Liver (tissue), 9 donors: Measurements from ENCODE around the gene KANK4. TPM values are rescaled to one million over a fixed set of nuclear protein-coding genes. Genes with fewer than 3 reads are reported as not detected.

ENCODE experiments used
- DNase-seq: peaks from one replicate; pipeline ENCODE4 v3.0.0-alpha.2; 2017; ENCODE audit warnings: low spot score
- H3K27ac ChIP-seq, 2 donors: one replicate each; pipeline ENCODE4 v1.7.0; 2013; ENCODE audit warnings: inconsistent platforms in 2 of 2, low read length in 2 of 2, control low read depth in 1 of 2, low read depth in 1 of 2, mild to moderate bottlenecking in 1 of 2
- H3K27me3 ChIP-seq, 4 donors: one replicate each; pipeline versions ENCODE4 v1.6.1 to v1.7.0; 2013; ENCODE audit warnings: low read length in 3 of 4, inconsistent platforms in 1 of 4, mild to moderate bottlenecking in 1 of 4, moderate library complexity in 1 of 4; ENCODE audit not compliant: control insufficient read depth in 4 of 4, insufficient read depth in 4 of 4
- H3K36me3 ChIP-seq, 4 donors: one replicate each; pipeline versions ENCODE4 v1.6.1 to v1.7.0; 2013; ENCODE audit warnings: low read length in 3 of 4, mild to moderate bottlenecking in 3 of 4, low read depth in 1 of 4, moderate library complexity in 1 of 4; ENCODE audit not compliant: control insufficient read depth in 4 of 4, insufficient read depth in 3 of 4
- H3K4me1 ChIP-seq, 4 donors: one replicate each; pipeline versions ENCODE4 v1.6.1 to v1.7.0; 2013; ENCODE audit warnings: low read length in 3 of 4, mild to moderate bottlenecking in 3 of 4, moderate library complexity in 1 of 4; ENCODE audit not compliant: control insufficient read depth in 4 of 4, insufficient read depth in 4 of 4
- H3K4me3 ChIP-seq, 3 donors: one replicate each; pipeline versions ENCODE4 v1.6.1 to v1.7.0; 2013; ENCODE audit warnings: low read length in 3 of 3, control low read depth in 1 of 3, low read depth in 1 of 3, mild to moderate bottlenecking in 1 of 3
- H3K9ac ChIP-seq, 2 donors: one replicate each; pipeline ENCODE4 v1.7.0; 2013; ENCODE audit warnings: low read length in 2 of 2, mild to moderate bottlenecking in 2 of 2, moderate library complexity in 2 of 2, control low read depth in 1 of 2, low read depth in 1 of 2
- H3K9me3 ChIP-seq, 4 donors: one replicate each; pipeline versions ENCODE4 v1.6.1 to v1.7.0; 2013; ENCODE audit warnings: low read length in 3 of 4; ENCODE audit not compliant: control insufficient read depth in 4 of 4
- EGR1 ChIP-seq, 2 donors: IDR thresholded peaks; 2 replicates each; pipeline ENCODE4 v1.6.1; 2016 to 2018; ENCODE audit warnings: antibody characterized with exemption in 2 of 2, low read depth in 2 of 2
- FOXA1 ChIP-seq: IDR thresholded peaks from 2 replicates; pipeline ENCODE4 v1.6.1; 2016; ENCODE audit warnings: antibody characterized with exemption
- FOXA2 ChIP-seq: IDR thresholded peaks from 2 replicates; pipeline ENCODE4 v1.6.1; 2016; ENCODE audit warnings: antibody characterized with exemption
- GABPA ChIP-seq, 2 donors: IDR thresholded peaks in 1 of 2; conservative IDR thresholded peaks in 1 of 2; 2 replicates each; pipeline ENCODE4 v1.6.1; 2016; ENCODE audit warnings: antibody characterized with exemption in 2 of 2, mild to moderate bottlenecking in 1 of 2, moderate library complexity in 1 of 2
- HNF4A ChIP-seq, 2 donors: conservative IDR thresholded peaks; 2 replicates each; pipeline ENCODE4 v1.6.1; 2016; ENCODE audit warnings: antibody characterized with exemption in 2 of 2, mild to moderate bottlenecking in 2 of 2
- HNF4G ChIP-seq: IDR thresholded peaks from 2 replicates; pipeline ENCODE4 v1.6.1; 2016; ENCODE audit warnings: antibody characterized with exemption
- JUND ChIP-seq, 2 donors: IDR thresholded peaks; 2 replicates each; pipeline ENCODE4 v1.6.1; 2016; ENCODE audit warnings: antibody characterized with exemption in 2 of 2
- NR2F2 ChIP-seq: IDR thresholded peaks from 2 replicates; pipeline ENCODE4 v1.6.1; 2016; ENCODE audit warnings: antibody characterized with exemption
- RAD21 ChIP-seq, 2 donors: IDR thresholded peaks; 2 replicates each; pipeline ENCODE4 v1.6.1; 2016; ENCODE audit warnings: antibody characterized with exemption in 2 of 2, mild to moderate bottlenecking in 2 of 2
- RXRA ChIP-seq, 2 donors: IDR thresholded peaks; 2 replicates each; pipeline ENCODE4 v1.6.1; 2017 to 2018; ENCODE audit warnings: antibody characterized with exemption in 2 of 2, mild to moderate bottlenecking in 1 of 2
- SP1 ChIP-seq: IDR thresholded peaks from 2 replicates; pipeline ENCODE4 v1.6.1; 2018; ENCODE audit warnings: antibody characterized with exemption, mild to moderate bottlenecking
- TAF1 ChIP-seq: conservative IDR thresholded peaks from 2 replicates; pipeline ENCODE4 v1.6.1; 2016; ENCODE audit warnings: antibody characterized with exemption, mild to moderate bottlenecking
- YY1 ChIP-seq: IDR thresholded peaks from 2 replicates; pipeline ENCODE4 v1.6.1; 2016; ENCODE audit warnings: antibody characterized with exemption, mild to moderate bottlenecking
- whole genome bisulfite sequencing: extraction: QIAGEN DNeasy Blood & Tissue Kit; methylation state at CpG from one replicate; pipeline ENCODE4 v1.1.7; 2013; 5-methylcytosine and 5-hydroxymethylcytosine counted together
- polyA plus RNA-seq, 2 donors: library from polyadenylated mRNA; stranded (reverse) in 1 of 2; unstranded in 1 of 2; fragments of 200-250 nt in 1 of 2; fragments of >200 nt in 1 of 2; fragmentation: Nextera tagmentation in 1 of 2; extraction: Ambion mirVana in 1 of 2; gene quantifications; one replicate each; pipeline versions ENCODE4 v1.2.1 to v1.2.3, GENCODE V29; 2013 to 2015
- total RNA-seq, 2 donors: library from RNA; depleted of rRNA; stranded (reverse); fragments of >200 nt; gene quantifications; one replicate each; pipeline ENCODE4 v1.2.3, GENCODE V29; 2014
- TF ChIP-seq, protein P1 (sequence below): fragments of 150-350 bp; IDR thresholded peaks from 2 replicates; pipeline ENCODE4 v1.5.1; 2017; ENCODE audit warnings: improper control_type of control experiment, low read depth, low read length; ENCODE audit not compliant: missing input control
- TF ChIP-seq, protein P2 (sequence below): IDR thresholded peaks from 2 replicates; pipeline ENCODE4 v1.6.1; 2016; ENCODE audit warnings: antibody characterized with exemption
- TF ChIP-seq, protein P3 (sequence below): IDR thresholded peaks from 2 replicates; pipeline ENCODE4 v1.6.1; 2016; ENCODE audit warnings: antibody characterized with exemption, mild to moderate bottlenecking
- TF ChIP-seq, protein P4 (sequence below): IDR thresholded peaks from 2 replicates; pipeline ENCODE4 v1.6.1; 2016; ENCODE audit warnings: antibody characterized with exemption
- TF ChIP-seq, protein P5 (sequence below): IDR thresholded peaks from 2 replicates; pipeline ENCODE4 v1.6.1; 2016; ENCODE audit warnings: antibody characterized with exemption
- donor health status: healthy.
- donor health status: healthy.
- donor health status: healthy.
- donor health status: healthy.
- donor health status: healthy.

Gene KANK4
- total and polyA plus RNA-seq, 4 donors, result 0.58 to 4.6 (median 1.1) TPM

DNA sequence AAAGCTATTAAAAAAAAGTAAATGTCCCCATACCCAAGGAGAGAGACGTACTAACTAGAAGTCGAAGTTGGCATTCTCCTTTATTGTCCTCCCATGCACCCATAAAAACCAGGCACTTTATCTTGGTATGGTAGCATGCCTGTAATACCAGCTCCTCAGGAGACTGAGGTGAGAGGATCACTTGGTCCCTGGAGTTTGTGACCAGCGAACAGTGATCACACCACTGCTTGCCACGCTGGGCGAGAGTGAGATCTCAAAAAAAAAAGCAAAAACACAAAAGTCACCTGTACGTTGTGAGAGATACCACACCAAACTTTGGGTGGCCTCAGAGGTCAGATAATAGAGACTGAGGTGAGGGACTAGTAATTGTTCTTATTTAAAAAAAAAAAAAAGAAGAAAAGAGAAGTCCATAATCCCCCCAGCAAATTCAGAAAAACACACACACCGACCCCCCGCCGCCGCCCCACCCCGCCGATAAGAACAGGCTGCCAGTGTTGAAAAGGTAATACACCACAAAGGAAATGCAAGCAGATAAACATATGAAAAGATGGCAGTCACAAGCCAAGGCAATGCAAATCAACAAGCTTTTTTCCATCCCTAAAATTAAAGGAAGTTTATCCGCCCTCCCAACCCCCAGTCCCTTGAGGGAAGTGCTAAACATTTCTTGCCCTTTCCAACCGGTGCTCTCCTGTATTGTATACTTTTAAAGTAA lies 121.0 kb downstream of the KANK4 start:
- no peak overlapping the region for H3K27ac ChIP-seq
- H3K4me1 ChIP-seq, result peaks cover 6 to 11% (median 7%) of the 10 kb centered on the region in 4 donors
- H3K9ac ChIP-seq, result no peak overlapping the region
- H3K36me3 ChIP-seq, result no peaks in the 10 kb centered on the region
- H3K9me3 ChIP-seq, result no peaks in the 10 kb centered on the region
- 53% methylated on average over 14 of the region's 14 CpGs for WGBS
- DNase-seq, result no peak
- H3K4me3 ChIP-seq, result no peak overlapping the region
- no peaks in the 10 kb centered on the region for H3K27me3 ChIP-seq
- TF ChIP-seq TAF1, result no peak
- TF ChIP-seq EGR1 (IDR thresholded peaks at IDR 0.05; ENCODE audit: low read depth in 2 of 2), result no peak
- no peak for TF ChIP-seq RXRA (IDR thresholded peaks at IDR 0.05)
- TF ChIP-seq FOXA2, result no peak
- TF ChIP-seq HNF4A (conservative IDR thresholded peaks at IDR 0.05), result no peak
- no peak for TF ChIP-seq YY1
- TF ChIP-seq JUND (IDR thresholded peaks at IDR 0.05), result no peak
- no peak for TF ChIP-seq HNF4G
- no peak for TF ChIP-seq RAD21 (IDR thresholded peaks at IDR 0.05)
- TF ChIP-seq SP1, result no peak
- TF ChIP-seq, protein P1, sequence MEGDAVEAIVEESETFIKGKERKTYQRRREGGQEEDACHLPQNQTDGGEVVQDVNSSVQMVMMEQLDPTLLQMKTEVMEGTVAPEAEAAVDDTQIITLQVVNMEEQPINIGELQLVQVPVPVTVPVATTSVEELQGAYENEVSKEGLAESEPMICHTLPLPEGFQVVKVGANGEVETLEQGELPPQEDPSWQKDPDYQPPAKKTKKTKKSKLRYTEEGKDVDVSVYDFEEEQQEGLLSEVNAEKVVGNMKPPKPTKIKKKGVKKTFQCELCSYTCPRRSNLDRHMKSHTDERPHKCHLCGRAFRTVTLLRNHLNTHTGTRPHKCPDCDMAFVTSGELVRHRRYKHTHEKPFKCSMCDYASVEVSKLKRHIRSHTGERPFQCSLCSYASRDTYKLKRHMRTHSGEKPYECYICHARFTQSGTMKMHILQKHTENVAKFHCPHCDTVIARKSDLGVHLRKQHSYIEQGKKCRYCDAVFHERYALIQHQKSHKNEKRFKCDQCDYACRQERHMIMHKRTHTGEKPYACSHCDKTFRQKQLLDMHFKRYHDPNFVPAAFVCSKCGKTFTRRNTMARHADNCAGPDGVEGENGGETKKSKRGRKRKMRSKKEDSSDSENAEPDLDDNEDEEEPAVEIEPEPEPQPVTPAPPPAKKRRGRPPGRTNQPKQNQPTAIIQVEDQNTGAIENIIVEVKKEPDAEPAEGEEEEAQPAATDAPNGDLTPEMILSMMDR, result no peak
- TF ChIP-seq, protein P2, sequence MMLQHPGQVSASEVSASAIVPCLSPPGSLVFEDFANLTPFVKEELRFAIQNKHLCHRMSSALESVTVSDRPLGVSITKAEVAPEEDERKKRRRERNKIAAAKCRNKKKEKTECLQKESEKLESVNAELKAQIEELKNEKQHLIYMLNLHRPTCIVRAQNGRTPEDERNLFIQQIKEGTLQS, result no peak
- TF ChIP-seq, protein P3, sequence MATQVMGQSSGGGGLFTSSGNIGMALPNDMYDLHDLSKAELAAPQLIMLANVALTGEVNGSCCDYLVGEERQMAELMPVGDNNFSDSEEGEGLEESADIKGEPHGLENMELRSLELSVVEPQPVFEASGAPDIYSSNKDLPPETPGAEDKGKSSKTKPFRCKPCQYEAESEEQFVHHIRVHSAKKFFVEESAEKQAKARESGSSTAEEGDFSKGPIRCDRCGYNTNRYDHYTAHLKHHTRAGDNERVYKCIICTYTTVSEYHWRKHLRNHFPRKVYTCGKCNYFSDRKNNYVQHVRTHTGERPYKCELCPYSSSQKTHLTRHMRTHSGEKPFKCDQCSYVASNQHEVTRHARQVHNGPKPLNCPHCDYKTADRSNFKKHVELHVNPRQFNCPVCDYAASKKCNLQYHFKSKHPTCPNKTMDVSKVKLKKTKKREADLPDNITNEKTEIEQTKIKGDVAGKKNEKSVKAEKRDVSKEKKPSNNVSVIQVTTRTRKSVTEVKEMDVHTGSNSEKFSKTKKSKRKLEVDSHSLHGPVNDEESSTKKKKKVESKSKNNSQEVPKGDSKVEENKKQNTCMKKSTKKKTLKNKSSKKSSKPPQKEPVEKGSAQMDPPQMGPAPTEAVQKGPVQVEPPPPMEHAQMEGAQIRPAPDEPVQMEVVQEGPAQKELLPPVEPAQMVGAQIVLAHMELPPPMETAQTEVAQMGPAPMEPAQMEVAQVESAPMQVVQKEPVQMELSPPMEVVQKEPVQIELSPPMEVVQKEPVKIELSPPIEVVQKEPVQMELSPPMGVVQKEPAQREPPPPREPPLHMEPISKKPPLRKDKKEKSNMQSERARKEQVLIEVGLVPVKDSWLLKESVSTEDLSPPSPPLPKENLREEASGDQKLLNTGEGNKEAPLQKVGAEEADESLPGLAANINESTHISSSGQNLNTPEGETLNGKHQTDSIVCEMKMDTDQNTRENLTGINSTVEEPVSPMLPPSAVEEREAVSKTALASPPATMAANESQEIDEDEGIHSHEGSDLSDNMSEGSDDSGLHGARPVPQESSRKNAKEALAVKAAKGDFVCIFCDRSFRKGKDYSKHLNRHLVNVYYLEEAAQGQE, result no peak
- no peak for TF ChIP-seq GABPA (IDR thresholded peaks at IDR 0.05 in 1 of 2, conservative IDR thresholded peaks at IDR 0.05 in 1 of 2)
- no peak for TF ChIP-seq FOXA1
- TF ChIP-seq, protein P4, sequence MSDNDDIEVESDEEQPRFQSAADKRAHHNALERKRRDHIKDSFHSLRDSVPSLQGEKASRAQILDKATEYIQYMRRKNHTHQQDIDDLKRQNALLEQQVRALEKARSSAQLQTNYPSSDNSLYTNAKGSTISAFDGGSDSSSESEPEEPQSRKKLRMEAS, result no peak
- TF ChIP-seq, protein P5, sequence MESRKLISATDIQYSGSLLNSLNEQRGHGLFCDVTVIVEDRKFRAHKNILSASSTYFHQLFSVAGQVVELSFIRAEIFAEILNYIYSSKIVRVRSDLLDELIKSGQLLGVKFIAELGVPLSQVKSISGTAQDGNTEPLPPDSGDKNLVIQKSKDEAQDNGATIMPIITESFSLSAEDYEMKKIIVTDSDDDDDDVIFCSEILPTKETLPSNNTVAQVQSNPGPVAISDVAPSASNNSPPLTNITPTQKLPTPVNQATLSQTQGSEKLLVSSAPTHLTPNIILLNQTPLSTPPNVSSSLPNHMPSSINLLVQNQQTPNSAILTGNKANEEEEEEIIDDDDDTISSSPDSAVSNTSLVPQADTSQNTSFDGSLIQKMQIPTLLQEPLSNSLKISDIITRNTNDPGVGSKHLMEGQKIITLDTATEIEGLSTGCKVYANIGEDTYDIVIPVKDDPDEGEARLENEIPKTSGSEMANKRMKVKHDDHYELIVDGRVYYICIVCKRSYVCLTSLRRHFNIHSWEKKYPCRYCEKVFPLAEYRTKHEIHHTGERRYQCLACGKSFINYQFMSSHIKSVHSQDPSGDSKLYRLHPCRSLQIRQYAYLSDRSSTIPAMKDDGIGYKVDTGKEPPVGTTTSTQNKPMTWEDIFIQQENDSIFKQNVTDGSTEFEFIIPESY, result no peak
- TF ChIP-seq NR2F2, result no peak
